HepG2 (cell line): ENCODE measurements around the gene CABP2. TPM values are rescaled to one million over a fixed set of nuclear protein-coding genes. Genes with fewer than 3 reads are reported as not detected.
A peak's percentile ranks its signal among the peaks of the same experiment; 100 is the strongest.

ENCODE experiments used
- ARNTL ChIP-seq: sonication (generic); formaldehyde crosslinking; IDR thresholded peaks from 2 replicates; pipeline ENCODE4 v1.4.0; 2020; ENCODE audit warnings: mild to moderate bottlenecking, missing genetic modification reagents
- ATF1 ChIP-seq: IDR thresholded peaks from 2 replicates; pipeline ENCODE4 v1.6.1; 2016; ENCODE audit warnings: mild to moderate bottlenecking, control low read depth
- FIP1L1 ChIP-seq: fragments of 200-400 bp; formaldehyde crosslinking; IDR thresholded peaks from 2 replicates; pipeline ENCODE4 v1.6.1; 2018; ENCODE audit warnings: low read depth, mild to moderate bottlenecking, low read length, moderate library complexity, borderline replicate concordance; ENCODE audit not compliant: insufficient read depth
- FOSL2 ChIP-seq: sonication (generic); formaldehyde crosslinking; IDR thresholded peaks from 2 replicates; pipeline ENCODE4 v1.4.0; 2020; ENCODE audit warnings: missing genetic modification reagents
- KDM4B ChIP-seq: sonication (generic); formaldehyde crosslinking; IDR thresholded peaks from 2 replicates; pipeline ENCODE4 v1.4.0; 2020; ENCODE audit warnings: missing genetic modification reagents
- KDM5A ChIP-seq: fragments of 200-600 bp; sonication (generic); IDR thresholded peaks from 2 replicates; pipeline ENCODE4 v1.7.0; 2018; ENCODE audit warnings: antibody characterized with exemption, mild to moderate bottlenecking, low read length, borderline replicate concordance
- MXD4 ChIP-seq: IDR thresholded peaks from 2 replicates; pipeline ENCODE4 v1.6.1; 2016; ENCODE audit warnings: mild to moderate bottlenecking, missing biosample characterization, missing genetic modification reagents
- PAX8 ChIP-seq: sonication (generic); formaldehyde crosslinking; IDR thresholded peaks from 2 replicates; pipeline ENCODE4 v1.8.0; 2022; ENCODE audit warnings: mild to moderate bottlenecking, missing genetic modification reagents, borderline replicate concordance
- RARA ChIP-seq: IDR thresholded peaks from 2 replicates; pipeline ENCODE4 v1.6.1; 2016; ENCODE audit warnings: missing genetic modification reagents, missing compliant biosample characterization
- RFX1 ChIP-seq: fragments of 450-650 bp; IDR thresholded peaks from 2 replicates; pipeline ENCODE4 v1.6.1; 2017
- TEAD3 ChIP-seq: optimal IDR thresholded peaks from 2 replicates; pipeline ENCODE3; 2016; ENCODE audit warnings: borderline replicate concordance
- ZFP82 ChIP-seq: sonication (generic); formaldehyde crosslinking; IDR thresholded peaks from 2 replicates; pipeline ENCODE4 v1.5.1; 2020; ENCODE audit warnings: mild to moderate bottlenecking, missing genetic modification reagents, borderline replicate concordance
- ZNF317 ChIP-seq: sonication (generic); formaldehyde crosslinking; IDR thresholded peaks from 2 replicates; pipeline ENCODE4 v1.5.0; 2020; ENCODE audit warnings: mild to moderate bottlenecking, missing genetic modification reagents
- ZNF446 ChIP-seq: sonication (generic); formaldehyde crosslinking; IDR thresholded peaks from 2 replicates; pipeline ENCODE4 v1.5.0; 2020; ENCODE audit warnings: mild to moderate bottlenecking, missing genetic modification reagents
- ZNF720 ChIP-seq: sonication (generic); formaldehyde crosslinking; IDR thresholded peaks from 2 replicates; pipeline ENCODE4 v1.4.0; 2020; ENCODE audit warnings: missing genetic modification reagents
- ZNF772 ChIP-seq: sonication (generic); formaldehyde crosslinking; IDR thresholded peaks from 2 replicates; pipeline ENCODE4 v1.5.0; 2020; ENCODE audit warnings: mild to moderate bottlenecking, missing genetic modification reagents
- ZNF792 ChIP-seq: IDR thresholded peaks from 2 replicates; pipeline ENCODE4 v1.6.1; 2016
- ZNF883 ChIP-seq: sonication (generic); formaldehyde crosslinking; IDR thresholded peaks from 2 replicates; pipeline ENCODE4 v1.5.1; 2020; ENCODE audit warnings: mild to moderate bottlenecking, missing genetic modification reagents; ENCODE audit errors: not compliant biosample characterization
- ZNF891 ChIP-seq: sonication (generic); formaldehyde crosslinking; IDR thresholded peaks from 2 replicates; pipeline ENCODE4 v1.5.0; 2020; ENCODE audit warnings: mild to moderate bottlenecking, missing genetic modification reagents
- polyA plus RNA-seq, 8 experiments: library from polyadenylated mRNA; depleted of rRNA in 3 of 8; stranded (reverse) in 7 of 8; unstranded in 1 of 8; fragments of >200 nt; fragmentation: Illumina TruSeq in 4 of 8; extraction: Trizol in 4 of 8; gene quantifications; 2 replicates each; pipeline versions ENCODE4 v1.2.1 to v1.2.3, GENCODE V29; 2011 to 2016; ENCODE audit warnings: low read depth in 4 of 8, missing spikeins in 1 of 8, mixed read lengths in 1 of 8; ENCODE audit not compliant: insufficient read depth in 1 of 8
- total RNA-seq, 5 experiments: library from RNA; depleted of rRNA; stranded (reverse); fragments of >200 nt; fragmentation: Illumina TruSeq; extraction: Trizol; gene quantifications; 2 replicates each; pipeline ENCODE4 v1.2.3, GENCODE V29; 2016; ENCODE audit warnings: low read depth in 1 of 5
- TF ChIP-seq, protein P1 (sequence below): IDR thresholded peaks from 2 replicates; pipeline ENCODE4 v1.6.1; 2016
- TF ChIP-seq, protein P2 (sequence below): sonication (generic); formaldehyde crosslinking; IDR thresholded peaks from 2 replicates; pipeline ENCODE4 v1.5.0; 2020; ENCODE audit warnings: missing genetic modification reagents
- TF ChIP-seq, protein P3 (sequence below), 2 experiments: sonication (generic) in 1 of 2; formaldehyde crosslinking in 1 of 2; IDR thresholded peaks; 2 replicates each; pipeline versions ENCODE4 v1.4.0 to v1.6.1; 2018 to 2020; ENCODE audit warnings: missing genetic modification reagents in 2 of 2, borderline replicate concordance in 1 of 2, low read depth in 1 of 2, mild to moderate bottlenecking in 1 of 2, missing biosample characterization in 1 of 2
- TF ChIP-seq, protein P4 (sequence below): sonication (generic); formaldehyde crosslinking; IDR thresholded peaks from 2 replicates; pipeline ENCODE4 v1.4.0; 2020; ENCODE audit warnings: mild to moderate bottlenecking, missing genetic modification reagents, borderline replicate concordance

The CABP2 gene
- total and polyA plus RNA-seq, 2 of the 13 experiments (the other 11 are each of a cell fraction or from before 2014, with no cell fraction given): not detected

DNA sequence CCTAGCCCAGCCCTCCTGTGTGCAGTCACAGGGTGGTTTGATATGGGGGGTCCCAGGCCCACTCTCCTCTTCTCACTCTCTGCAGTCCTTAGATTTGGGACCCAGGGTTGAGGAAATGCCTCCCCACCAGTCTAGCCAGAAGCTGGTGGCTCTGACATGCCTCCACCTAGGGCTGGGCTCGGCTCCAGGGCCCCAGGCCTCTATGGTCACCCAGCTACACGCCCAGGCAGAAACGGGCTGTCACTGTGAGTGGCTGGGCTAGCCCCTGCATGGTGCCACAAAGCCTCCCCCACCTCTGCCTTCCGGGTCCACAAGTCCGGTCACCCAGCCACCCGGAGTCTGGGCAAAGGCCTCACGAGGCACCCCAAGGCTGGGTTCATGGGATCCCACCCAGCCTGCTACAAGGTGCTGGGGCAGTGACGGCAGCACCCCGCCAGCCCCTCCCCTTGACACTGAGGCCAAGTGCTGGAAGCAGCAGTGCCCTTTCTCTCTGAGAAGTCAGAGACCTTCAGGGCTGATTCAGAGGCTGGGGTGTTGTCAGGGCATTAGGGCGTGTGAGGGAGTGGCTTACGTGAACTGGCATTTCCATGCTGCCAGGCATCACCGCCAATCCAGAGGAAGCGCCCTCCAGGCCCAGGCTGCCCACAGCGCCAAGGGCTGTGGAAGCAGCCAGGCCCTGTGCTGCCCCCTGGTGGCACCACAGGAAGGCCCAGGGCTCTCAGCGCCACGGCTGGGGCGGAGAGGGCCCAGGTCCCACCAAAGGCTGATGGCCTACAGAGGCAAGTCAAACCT, 17.4 kb downstream of the CABP2 start (continued):
- TF ChIP-seq, protein P1, sequence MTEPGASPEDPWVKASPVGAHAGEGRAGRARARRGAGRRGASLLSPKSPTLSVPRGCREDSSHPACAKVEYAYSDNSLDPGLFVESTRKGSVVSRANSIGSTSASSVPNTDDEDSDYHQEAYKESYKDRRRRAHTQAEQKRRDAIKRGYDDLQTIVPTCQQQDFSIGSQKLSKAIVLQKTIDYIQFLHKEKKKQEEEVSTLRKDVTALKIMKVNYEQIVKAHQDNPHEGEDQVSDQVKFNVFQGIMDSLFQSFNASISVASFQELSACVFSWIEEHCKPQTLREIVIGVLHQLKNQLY (CRISPR knock-in tag): no peak
- no peak for TF ChIP-seq ZFP82 (CRISPR knock-in tag)
- peak; percentile 69 for TF ChIP-seq ZNF883 (CRISPR knock-in tag)
- TF ChIP-seq RFX1: no peak
- TF ChIP-seq ZNF891: peak; percentile 24; the same call in 1 of the 2 replicates
- TF ChIP-seq ZNF792 (CRISPR knock-in tag): 0 out of 2 replicates have a peak, but pooled peaks have one; percentile 22
- TF ChIP-seq ATF1 (CRISPR knock-in tag): no peak
- TF ChIP-seq KDM5A: no peak
- 0 out of 2 replicates have a peak, but pooled peaks have one; percentile 41 for TF ChIP-seq PAX8 (CRISPR knock-in tag)
- no peak for TF ChIP-seq FIP1L1
- peak; percentile 32; the same call in 1 of the 2 replicates for TF ChIP-seq FOSL2 (CRISPR knock-in tag)
- no peak for TF ChIP-seq ZNF446
- TF ChIP-seq, protein P2, sequence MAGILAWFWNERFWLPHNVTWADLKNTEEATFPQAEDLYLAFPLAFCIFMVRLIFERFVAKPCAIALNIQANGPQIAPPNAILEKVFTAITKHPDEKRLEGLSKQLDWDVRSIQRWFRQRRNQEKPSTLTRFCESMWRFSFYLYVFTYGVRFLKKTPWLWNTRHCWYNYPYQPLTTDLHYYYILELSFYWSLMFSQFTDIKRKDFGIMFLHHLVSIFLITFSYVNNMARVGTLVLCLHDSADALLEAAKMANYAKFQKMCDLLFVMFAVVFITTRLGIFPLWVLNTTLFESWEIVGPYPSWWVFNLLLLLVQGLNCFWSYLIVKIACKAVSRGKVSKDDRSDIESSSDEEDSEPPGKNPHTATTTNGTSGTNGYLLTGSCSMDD (CRISPR knock-in tag): no peak
- TF ChIP-seq ZNF317 (CRISPR knock-in tag): no peak
- TF ChIP-seq ZNF772 (CRISPR knock-in tag): no peak
- TF ChIP-seq, protein P3, sequence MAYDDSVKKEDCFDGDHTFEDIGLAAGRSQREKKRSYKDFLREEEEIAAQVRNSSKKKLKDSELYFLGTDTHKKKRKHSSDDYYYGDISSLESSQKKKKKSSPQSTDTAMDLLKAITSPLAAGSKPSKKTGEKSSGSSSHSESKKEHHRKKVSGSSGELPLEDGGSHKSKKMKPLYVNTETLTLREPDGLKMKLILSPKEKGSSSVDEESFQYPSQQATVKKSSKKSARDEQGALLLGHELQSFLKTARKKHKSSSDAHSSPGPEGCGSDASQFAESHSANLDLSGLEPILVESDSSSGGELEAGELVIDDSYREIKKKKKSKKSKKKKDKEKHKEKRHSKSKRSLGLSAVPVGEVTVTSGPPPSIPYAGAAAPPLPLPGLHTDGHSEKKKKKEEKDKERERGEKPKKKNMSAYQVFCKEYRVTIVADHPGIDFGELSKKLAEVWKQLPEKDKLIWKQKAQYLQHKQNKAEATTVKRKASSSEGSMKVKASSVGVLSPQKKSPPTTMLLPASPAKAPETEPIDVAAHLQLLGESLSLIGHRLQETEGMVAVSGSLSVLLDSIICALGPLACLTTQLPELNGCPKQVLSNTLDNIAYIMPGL (CRISPR knock-in tag; IDR thresholded peaks at IDR 0.05; ENCODE audit: borderline replicate concordance in 1 of 2, low read depth in 1 of 2): peak; percentile 79 to 84; a peak in 3 of 4 replicates
- no peak for TF ChIP-seq ZNF720
- TF ChIP-seq, protein P4, sequence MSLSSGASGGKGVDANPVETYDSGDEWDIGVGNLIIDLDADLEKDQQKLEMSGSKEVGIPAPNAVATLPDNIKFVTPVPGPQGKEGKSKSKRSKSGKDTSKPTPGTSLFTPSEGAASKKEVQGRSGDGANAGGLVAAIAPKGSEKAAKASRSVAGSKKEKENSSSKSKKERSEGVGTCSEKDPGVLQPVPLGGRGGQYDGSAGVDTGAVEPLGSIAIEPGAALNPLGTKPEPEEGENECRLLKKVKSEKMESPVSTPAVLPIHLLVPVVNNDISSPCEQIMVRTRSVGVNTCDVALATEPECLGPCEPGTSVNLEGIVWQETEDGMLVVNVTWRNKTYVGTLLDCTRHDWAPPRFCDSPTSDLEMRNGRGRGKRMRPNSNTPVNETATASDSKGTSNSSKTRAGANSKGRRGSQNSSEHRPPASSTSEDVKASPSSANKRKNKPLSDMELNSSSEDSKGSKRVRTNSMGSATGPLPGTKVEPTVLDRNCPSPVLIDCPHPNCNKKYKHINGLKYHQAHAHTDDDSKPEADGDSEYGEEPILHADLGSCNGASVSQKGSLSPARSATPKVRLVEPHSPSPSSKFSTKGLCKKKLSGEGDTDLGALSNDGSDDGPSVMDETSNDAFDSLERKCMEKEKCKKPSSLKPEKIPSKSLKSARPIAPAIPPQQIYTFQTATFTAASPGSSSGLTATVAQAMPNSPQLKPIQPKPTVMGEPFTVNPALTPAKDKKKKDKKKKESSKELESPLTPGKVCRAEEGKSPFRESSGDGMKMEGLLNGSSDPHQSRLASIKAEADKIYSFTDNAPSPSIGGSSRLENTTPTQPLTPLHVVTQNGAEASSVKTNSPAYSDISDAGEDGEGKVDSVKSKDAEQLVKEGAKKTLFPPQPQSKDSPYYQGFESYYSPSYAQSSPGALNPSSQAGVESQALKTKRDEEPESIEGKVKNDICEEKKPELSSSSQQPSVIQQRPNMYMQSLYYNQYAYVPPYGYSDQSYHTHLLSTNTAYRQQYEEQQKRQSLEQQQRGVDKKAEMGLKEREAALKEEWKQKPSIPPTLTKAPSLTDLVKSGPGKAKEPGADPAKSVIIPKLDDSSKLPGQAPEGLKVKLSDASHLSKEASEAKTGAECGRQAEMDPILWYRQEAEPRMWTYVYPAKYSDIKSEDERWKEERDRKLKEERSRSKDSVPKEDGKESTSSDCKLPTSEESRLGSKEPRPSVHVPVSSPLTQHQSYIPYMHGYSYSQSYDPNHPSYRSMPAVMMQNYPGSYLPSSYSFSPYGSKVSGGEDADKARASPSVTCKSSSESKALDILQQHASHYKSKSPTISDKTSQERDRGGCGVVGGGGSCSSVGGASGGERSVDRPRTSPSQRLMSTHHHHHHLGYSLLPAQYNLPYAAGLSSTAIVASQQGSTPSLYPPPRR (CRISPR knock-in tag): peak; percentile 62
- TF ChIP-seq TEAD3 (CRISPR knock-in tag): peak; percentile 30
- peak; percentile 2; the same call in 1 of the 2 replicates for TF ChIP-seq KDM4B
- TF ChIP-seq RARA (CRISPR knock-in tag): no peak
- TF ChIP-seq ARNTL: peak; percentile 51; the same call in 1 of the 2 replicates
- TF ChIP-seq MXD4 (CRISPR knock-in tag): no peak
